ENCODE data around the gene YBX3. TPM values are rescaled to one million over a fixed set of nuclear protein-coding genes. Genes with fewer than 3 reads are reported as not detected.
"Not testable (repeated sequence)": the region's sequence is repeated elsewhere in the genome, so short reads cannot be mapped to it uniquely, and the experiment has no call there.

Gene YBX3
- total and polyA plus RNA-seq, 5 donors from 2014 or later: 2.3 to 12.2 (median 3.5) TPM

DNA sequence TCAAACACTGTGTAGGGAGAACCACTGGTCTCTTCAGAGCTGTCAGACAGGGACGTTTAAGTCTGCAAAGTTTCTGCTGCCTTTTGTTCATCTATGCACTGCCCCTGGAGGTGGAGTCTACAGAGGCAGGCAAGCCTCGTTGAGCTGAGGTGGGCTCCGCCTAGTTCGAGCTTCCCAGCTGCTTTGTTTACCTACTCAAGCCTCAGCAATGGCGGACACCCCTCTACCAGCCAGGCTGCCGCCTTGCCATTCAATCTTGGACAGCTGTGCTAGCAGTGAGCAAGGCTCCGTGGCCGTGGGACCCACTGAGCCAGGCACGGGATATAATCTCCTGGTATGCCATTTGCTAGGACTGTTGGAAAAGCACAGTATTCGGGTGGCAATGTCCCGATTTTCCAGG lies 24.6 kb upstream of the YBX3 start:
- H3K36me3 Mint-ChIP-seq: no peaks in the 10 kb centered on the region
- Histone ChIP-seq H3K27me3 (ENCODE audit: control insufficient read depth, insufficient read depth, low read length) (peaks cover 4% of the 10 kb centered on the region), H3K36me3 (ENCODE audit: control insufficient read depth, insufficient read depth, low read length) (no peaks in the 10 kb centered on the region), H3K4me1 (ENCODE audit: control insufficient read depth, insufficient read depth, low read length, poor library complexity, severe bottlenecking) (peaks cover 3% of the 10 kb centered on the region), H3K9me3 (ENCODE audit: control insufficient read depth in 2 of 2, low read length in 2 of 2) (peaks cover 0 to under 1% of the 10 kb centered on the region in 2 experiments), H3K4me3 (ENCODE audit: low read depth, low read length) (no peak overlapping the region), H3K27ac (ENCODE audit: insufficient read depth, low read length, poor library complexity, severe bottlenecking) (no peak overlapping the region)
- ATAC-seq (ENCODE audit: low read depth in 2 of 2) (no peak), DNase-seq (no peak)
- H3K27me3 Mint-ChIP-seq: peaks cover 57% of the 10 kb centered on the region
- peaks cover 0 to 4% (median 0%) of the 10 kb centered on the region in 7 donors for H3K9me3 Mint-ChIP-seq
- H3K27ac Mint-ChIP-seq: no peak overlapping the region
- peaks cover 0 to 11% (median 6%) of the 10 kb centered on the region in 4 donors for H3K4me1 Mint-ChIP-seq
- H3K4me3 Mint-ChIP-seq: no peak overlapping the region

DNA sequence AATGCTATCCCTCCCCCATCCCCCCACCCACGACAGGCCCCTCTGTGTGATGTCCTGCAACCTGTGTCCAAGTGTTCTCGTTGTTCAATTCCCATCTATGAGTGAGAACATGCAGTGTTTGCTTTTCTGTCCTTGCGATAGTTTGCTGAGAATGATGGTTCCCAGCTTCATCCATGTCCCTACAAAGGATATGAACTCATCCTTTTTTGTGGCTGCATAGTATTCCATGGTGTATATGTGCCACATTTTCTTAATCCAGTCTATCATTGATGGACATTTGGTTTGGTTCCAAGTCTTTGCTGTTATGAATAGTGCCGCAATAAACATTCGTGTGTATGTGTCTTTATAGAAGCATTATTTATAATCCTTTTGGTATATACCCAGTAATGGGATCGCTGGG lies 20.3 kb upstream of the YBX3 start:
- not testable (repeated sequence) for H3K4me3 ChIP-seq (ENCODE audit: low read depth, low read length); H3K4me3 Mint-ChIP-seq; H3K4me1 ChIP-seq (ENCODE audit: control insufficient read depth, insufficient read depth, low read length, poor library complexity, severe bottlenecking); H3K27me3 ChIP-seq (ENCODE audit: control insufficient read depth, insufficient read depth, low read length); H3K36me3 ChIP-seq (ENCODE audit: control insufficient read depth, insufficient read depth, low read length); ATAC-seq (ENCODE audit: low read depth in 2 of 2); H3K4me1 Mint-ChIP-seq; H3K9me3 Mint-ChIP-seq; H3K9me3 ChIP-seq (ENCODE audit: control insufficient read depth in 2 of 2, low read length in 2 of 2); DNase-seq; H3K27ac ChIP-seq (ENCODE audit: insufficient read depth, low read length, poor library complexity, severe bottlenecking); H3K27ac Mint-ChIP-seq; H3K36me3 Mint-ChIP-seq
- peaks cover 45% of the 10 kb centered on the region for H3K27me3 Mint-ChIP-seq

GRCh38 chr12:10741845-10742244 lies 18.7 kb upstream of the YBX3 start:
- ATAC-seq (ENCODE audit: low read depth in 2 of 2) (no peak), DNase-seq (no peak)
- no peak overlapping the region for H3K4me3 Mint-ChIP-seq
- H3K27me3 ChIP-seq (ENCODE audit: control insufficient read depth, insufficient read depth, low read length): no peaks in the 10 kb centered on the region
- H3K9me3 ChIP-seq (ENCODE audit: control insufficient read depth in 2 of 2, low read length in 2 of 2): peaks cover 0 to 3% of the 10 kb centered on the region in 2 experiments
- H3K4me3 ChIP-seq (ENCODE audit: low read depth, low read length): no peak overlapping the region
- H3K36me3 Mint-ChIP-seq: no peaks in the 10 kb centered on the region
- no peak overlapping the region for H3K27ac ChIP-seq (ENCODE audit: insufficient read depth, low read length, poor library complexity, severe bottlenecking)
- H3K27ac Mint-ChIP-seq: no peak overlapping the region
- no peaks in the 10 kb centered on the region for H3K4me1 ChIP-seq (ENCODE audit: control insufficient read depth, insufficient read depth, low read length, poor library complexity, severe bottlenecking)
- no peaks in the 10 kb centered on the region for H3K36me3 ChIP-seq (ENCODE audit: control insufficient read depth, insufficient read depth, low read length)
- H3K27me3 Mint-ChIP-seq: peaks cover 34% of the 10 kb centered on the region
- peaks cover 0 to 4% (median 0%) of the 10 kb centered on the region in 7 donors for H3K9me3 Mint-ChIP-seq
- H3K4me1 Mint-ChIP-seq: no peaks in the 10 kb centered on the region

GRCh38 chr12:10740182-10740581 lies 17.1 kb upstream of the YBX3 start:
- no peak overlapping the region for H3K27ac ChIP-seq (ENCODE audit: insufficient read depth, low read length, poor library complexity, severe bottlenecking)
- DNase-seq: no peak
- Mint-ChIP-seq H3K9me3 (peaks cover 0 to 4% (median 0%) of the 10 kb centered on the region in 7 donors), H3K4me1 (no peaks in the 10 kb centered on the region), H3K36me3 (no peaks in the 10 kb centered on the region), H3K4me3 (no peak overlapping the region), H3K27ac (no peak overlapping the region), H3K27me3 (peaks cover 25% of the 10 kb centered on the region)
- peaks cover 0 to 3% of the 10 kb centered on the region in 2 experiments for H3K9me3 ChIP-seq (ENCODE audit: control insufficient read depth in 2 of 2, low read length in 2 of 2)
- H3K4me1 ChIP-seq (ENCODE audit: control insufficient read depth, insufficient read depth, low read length, poor library complexity, severe bottlenecking): no peaks in the 10 kb centered on the region
- no peaks in the 10 kb centered on the region for H3K36me3 ChIP-seq (ENCODE audit: control insufficient read depth, insufficient read depth, low read length)
- H3K27me3 ChIP-seq (ENCODE audit: control insufficient read depth, insufficient read depth, low read length): no peaks in the 10 kb centered on the region
- ATAC-seq (ENCODE audit: low read depth in 2 of 2): no peak
- no peak overlapping the region for H3K4me3 ChIP-seq (ENCODE audit: low read depth, low read length)

DNA sequence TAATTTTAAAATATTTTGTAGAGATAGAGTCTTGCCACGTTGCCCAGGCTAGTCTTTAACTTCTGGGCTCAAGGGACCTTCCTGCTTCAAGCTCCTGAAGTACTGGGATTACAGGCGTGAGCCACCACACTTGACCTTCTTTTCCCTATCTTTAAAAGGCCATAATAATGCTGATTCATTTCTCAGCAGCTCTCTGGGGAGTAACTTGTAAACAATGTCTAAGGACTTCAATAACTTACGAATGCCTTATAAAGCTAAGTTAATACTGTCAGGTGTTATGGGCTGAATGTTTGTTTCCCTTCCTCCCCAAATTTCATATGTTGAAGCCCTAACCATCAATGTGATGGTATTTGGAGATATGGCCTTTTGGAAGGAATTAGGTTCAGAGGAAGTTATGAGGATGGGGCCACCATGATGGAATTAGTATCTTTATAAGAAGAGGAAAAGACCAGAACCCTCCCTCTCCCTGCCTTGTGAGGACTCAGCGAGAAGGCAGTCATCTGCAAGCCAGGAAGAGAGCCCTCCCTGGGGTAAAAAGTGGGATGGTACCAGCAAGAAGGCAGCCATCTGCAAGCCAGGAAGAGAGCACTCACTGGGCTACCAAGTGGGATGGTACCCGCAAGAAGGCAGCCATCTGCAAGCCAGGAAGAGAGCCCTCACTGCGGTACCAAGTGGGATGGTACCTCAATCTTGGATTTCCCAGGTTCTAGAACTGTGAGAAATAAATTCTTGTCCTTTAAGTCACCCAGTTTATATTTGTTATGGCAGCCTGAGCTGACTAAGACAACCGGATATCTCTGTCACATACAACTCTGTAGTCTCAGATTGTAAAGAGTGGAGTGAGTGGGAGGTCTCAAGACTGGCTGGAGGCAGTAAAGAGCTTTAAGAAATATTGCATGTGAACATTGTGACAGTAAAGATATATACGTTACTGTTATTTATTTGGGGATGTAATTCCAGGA lies 16.3 kb upstream of the YBX3 start:
- no peaks in the 10 kb centered on the region for H3K36me3 ChIP-seq (ENCODE audit: control insufficient read depth, insufficient read depth, low read length)
- ATAC-seq (ENCODE audit: low read depth in 2 of 2) (no peak), DNase-seq (no peak)
- peaks cover 17% of the 10 kb centered on the region for H3K27me3 Mint-ChIP-seq
- H3K27ac ChIP-seq (ENCODE audit: insufficient read depth, low read length, poor library complexity, severe bottlenecking): no peak overlapping the region
- H3K9me3 Mint-ChIP-seq: peaks cover 0 to 4% (median 0%) of the 10 kb centered on the region in 7 donors
- no peaks in the 10 kb centered on the region for H3K36me3 Mint-ChIP-seq
- peaks cover 0 to 3% of the 10 kb centered on the region in 2 experiments for H3K9me3 ChIP-seq (ENCODE audit: control insufficient read depth in 2 of 2, low read length in 2 of 2)
- H3K4me1 Mint-ChIP-seq: no peaks in the 10 kb centered on the region
- no peak overlapping the region for H3K4me3 ChIP-seq (ENCODE audit: low read depth, low read length)
- H3K4me1 ChIP-seq (ENCODE audit: control insufficient read depth, insufficient read depth, low read length, poor library complexity, severe bottlenecking): no peaks in the 10 kb centered on the region
- no peak overlapping the region for H3K4me3 Mint-ChIP-seq
- H3K27me3 ChIP-seq (ENCODE audit: control insufficient read depth, insufficient read depth, low read length): no peaks in the 10 kb centered on the region
- no peak overlapping the region for H3K27ac Mint-ChIP-seq

DNA sequence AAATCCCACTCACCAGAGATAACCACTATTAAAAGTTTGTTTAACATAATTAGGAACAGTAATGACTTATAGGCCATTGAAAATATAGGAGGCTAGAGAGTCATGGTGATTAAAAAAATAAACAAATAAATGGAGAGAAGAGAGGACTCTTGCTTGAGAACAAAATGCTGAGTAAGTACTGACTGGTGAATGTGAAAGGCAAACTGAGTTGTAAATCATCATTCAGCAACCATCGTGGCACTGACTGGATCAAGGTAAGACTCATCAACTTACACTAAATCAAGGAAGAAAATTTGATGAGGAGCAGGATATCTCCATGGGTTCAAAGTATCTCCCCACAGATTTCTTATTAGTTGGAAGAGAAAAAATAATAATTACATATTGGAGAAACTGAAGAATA lies 14.1 kb upstream of the YBX3 start:
- Mint-ChIP-seq H3K4me3 (no peak overlapping the region), H3K9me3 (no peaks in the 10 kb centered on the region), H3K36me3 (no peaks in the 10 kb centered on the region), H3K4me1 (no peaks in the 10 kb centered on the region), H3K27ac (no peak overlapping the region), H3K27me3 (peaks cover 13% of the 10 kb centered on the region)
- H3K27ac ChIP-seq (ENCODE audit: insufficient read depth, low read length, poor library complexity, severe bottlenecking): no peak overlapping the region
- DNase-seq (no peak), ATAC-seq (ENCODE audit: low read depth in 2 of 2) (no peak)
- H3K4me1 ChIP-seq (ENCODE audit: control insufficient read depth, insufficient read depth, low read length, poor library complexity, severe bottlenecking): no peaks in the 10 kb centered on the region
- H3K9me3 ChIP-seq (ENCODE audit: control insufficient read depth in 2 of 2, low read length in 2 of 2): no peaks in the 10 kb centered on the region
- H3K4me3 ChIP-seq (ENCODE audit: low read depth, low read length): no peak overlapping the region
- H3K36me3 ChIP-seq (ENCODE audit: control insufficient read depth, insufficient read depth, low read length): no peaks in the 10 kb centered on the region
- no peaks in the 10 kb centered on the region for H3K27me3 ChIP-seq (ENCODE audit: control insufficient read depth, insufficient read depth, low read length)

DNA sequence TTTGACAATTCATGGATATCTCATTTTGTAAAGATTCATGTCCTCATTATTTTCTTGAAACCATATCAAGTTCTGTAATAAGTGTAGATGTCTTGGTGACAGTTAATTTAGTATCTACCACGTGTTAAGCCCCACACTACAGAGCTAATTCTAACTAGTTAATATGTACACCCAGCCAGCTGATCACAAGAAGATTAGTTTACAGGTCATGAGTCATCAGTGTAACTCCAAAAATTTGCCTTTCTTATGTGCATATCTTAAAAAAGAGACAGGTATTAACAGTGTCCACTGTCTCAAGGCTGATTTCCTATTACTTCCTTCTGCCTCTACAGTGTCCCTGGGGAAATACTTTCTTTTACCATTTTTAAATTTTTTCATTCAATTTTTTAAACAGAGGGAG lies 13.3 kb upstream of the YBX3 start:
- H3K27me3 ChIP-seq (ENCODE audit: control insufficient read depth, insufficient read depth, low read length): no peaks in the 10 kb centered on the region
- no peaks in the 10 kb centered on the region for H3K36me3 ChIP-seq (ENCODE audit: control insufficient read depth, insufficient read depth, low read length)
- H3K4me3 Mint-ChIP-seq: no peak overlapping the region
- ATAC-seq (ENCODE audit: low read depth in 2 of 2) (no peak), DNase-seq (no peak)
- no peaks in the 10 kb centered on the region for H3K4me1 ChIP-seq (ENCODE audit: control insufficient read depth, insufficient read depth, low read length, poor library complexity, severe bottlenecking)
- H3K27ac Mint-ChIP-seq: no peak overlapping the region
- H3K9me3 Mint-ChIP-seq: peaks cover 0 to 2% (median 0%) of the 10 kb centered on the region in 7 donors
- H3K4me1 Mint-ChIP-seq: no peaks in the 10 kb centered on the region
- peaks cover 8% of the 10 kb centered on the region for H3K27me3 Mint-ChIP-seq
- no peaks in the 10 kb centered on the region for H3K36me3 Mint-ChIP-seq
- H3K27ac ChIP-seq (ENCODE audit: insufficient read depth, low read length, poor library complexity, severe bottlenecking): no peak overlapping the region
- no peak overlapping the region for H3K4me3 ChIP-seq (ENCODE audit: low read depth, low read length)
- no peaks in the 10 kb centered on the region for H3K9me3 ChIP-seq (ENCODE audit: control insufficient read depth in 2 of 2, low read length in 2 of 2)

DNA sequence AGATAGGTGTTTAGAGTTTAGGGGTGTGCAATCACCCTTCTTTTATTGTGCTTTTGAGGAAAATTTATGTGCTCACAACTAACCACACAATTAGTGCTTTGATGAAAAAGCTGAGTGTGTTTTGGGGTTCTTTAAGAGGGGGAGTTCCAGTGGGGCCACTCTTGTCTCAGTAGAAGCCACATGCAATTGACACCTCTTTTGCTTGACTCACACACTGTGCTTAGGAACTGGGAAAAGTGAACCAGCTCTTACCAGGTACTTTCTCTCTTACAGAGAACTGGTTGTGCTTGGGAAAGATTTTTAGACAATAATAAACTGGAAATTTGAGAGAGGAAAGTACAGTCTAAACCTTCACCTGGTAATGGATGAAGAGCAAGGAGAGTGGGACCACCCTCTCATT lies 12.3 kb upstream of the YBX3 start:
- peaks cover 0 to 4% (median 0%) of the 10 kb centered on the region in 7 donors for H3K9me3 Mint-ChIP-seq
- no peak overlapping the region for H3K27ac Mint-ChIP-seq

More for the DNA sequence above, 12.3 kb upstream of the YBX3 start:
- no peaks in the 10 kb centered on the region for H3K36me3 ChIP-seq (ENCODE audit: control insufficient read depth, insufficient read depth, low read length)
- peaks cover 11% of the 10 kb centered on the region for H3K27me3 Mint-ChIP-seq
- no peaks in the 10 kb centered on the region for H3K4me1 ChIP-seq (ENCODE audit: control insufficient read depth, insufficient read depth, low read length, poor library complexity, severe bottlenecking)
- no peaks in the 10 kb centered on the region for H3K9me3 ChIP-seq (ENCODE audit: control insufficient read depth in 2 of 2, low read length in 2 of 2)
- H3K4me3 Mint-ChIP-seq: no peak overlapping the region
- H3K36me3 Mint-ChIP-seq: no peaks in the 10 kb centered on the region
- DNase-seq: no peak
- no peak for ATAC-seq (ENCODE audit: low read depth in 2 of 2)
- H3K4me1 Mint-ChIP-seq: no peaks in the 10 kb centered on the region
- H3K27ac ChIP-seq (ENCODE audit: insufficient read depth, low read length, poor library complexity, severe bottlenecking): no peak overlapping the region
- H3K27me3 ChIP-seq (ENCODE audit: control insufficient read depth, insufficient read depth, low read length): peaks cover 1% of the 10 kb centered on the region
- no peak overlapping the region for H3K4me3 ChIP-seq (ENCODE audit: low read depth, low read length)

Data from CD4-positive, CD25-positive, alpha-beta regulatory T cell (primary cell).